Mucosa of descending colon (tissue), 3 donors: ENCODE results near the gene MAB21L4. TPM values are rescaled to one million over a fixed set of nuclear protein-coding genes. Genes with fewer than 3 reads are reported as not detected.

Experiments
- ATAC-seq: fragments of 200-7000 bp; cut with Tn5 transposase; one replicate; pipeline ENCODE4 v1.9.1; 2020; ENCODE audit warnings: mild to moderate bottlenecking, moderate library complexity
- DNase-seq, 3 donors: peaks; one replicate each; pipeline ENCODE4 v3.0.0-alpha.2; 2020
- H3K36me3 ChIP-seq: fragments of 200-600 bp; one replicate; pipeline ENCODE4 v1.8.0; 2021; ENCODE audit warnings: low read depth, mild to moderate bottlenecking
- H3K4me1 ChIP-seq: fragments of 200-600 bp; one replicate; pipeline ENCODE4 v1.8.0; 2021; ENCODE audit warnings: low read depth, mild to moderate bottlenecking
- H3K4me3 ChIP-seq: fragments of 200-600 bp; one replicate; pipeline ENCODE4 v1.8.0; 2021; ENCODE audit warnings: mild to moderate bottlenecking
- H3K9me3 ChIP-seq: fragments of 200-600 bp; one replicate; pipeline ENCODE4 v1.8.0; 2021; ENCODE audit warnings: mild to moderate bottlenecking
- CTCF ChIP-seq: fragments of 200-600 bp; IDR thresholded peaks from one replicate; pipeline ENCODE4 v1.8.0; 2022; ENCODE audit warnings: antibody characterized with exemption, mild to moderate bottlenecking
- intact Hi-C, 2 donors: fragments of 100-400 bp; cut with DNase I in 1 of 2; cut with micrococcal nuclease in 1 of 2; formaldehyde crosslinking; loops; one replicate each; pipeline versions ENCODE4 v1.11.0 to v1.11.1; 2022; cut with DNase I, micrococcal nuclease
- total RNA-seq, 3 donors: library from RNA; stranded (reverse); fragmentation: NEBNext Ultra II Directional in 2 of 3; extraction: Animal tissue kit (Norgen Biotek cat#: 25700) in 2 of 3; gene quantifications; one replicate each; pipeline versions ENCODE4 v1.2.1 to v1.2.4, GENCODE V29; 2021 to 2023
- donor health status: DM: no; HTN: no; CAD: no; lungs with moderate emphysema.
- donor health status: DM: no; HTN: no; CAD: no.
- donor health status: DM: no; HTN: yes; CAD: no.

MAB21L4 gene
- total RNA-seq, 3 donors from 2014 or later = 3.3 to 13.2 (median 8.1) TPM

DNA sequence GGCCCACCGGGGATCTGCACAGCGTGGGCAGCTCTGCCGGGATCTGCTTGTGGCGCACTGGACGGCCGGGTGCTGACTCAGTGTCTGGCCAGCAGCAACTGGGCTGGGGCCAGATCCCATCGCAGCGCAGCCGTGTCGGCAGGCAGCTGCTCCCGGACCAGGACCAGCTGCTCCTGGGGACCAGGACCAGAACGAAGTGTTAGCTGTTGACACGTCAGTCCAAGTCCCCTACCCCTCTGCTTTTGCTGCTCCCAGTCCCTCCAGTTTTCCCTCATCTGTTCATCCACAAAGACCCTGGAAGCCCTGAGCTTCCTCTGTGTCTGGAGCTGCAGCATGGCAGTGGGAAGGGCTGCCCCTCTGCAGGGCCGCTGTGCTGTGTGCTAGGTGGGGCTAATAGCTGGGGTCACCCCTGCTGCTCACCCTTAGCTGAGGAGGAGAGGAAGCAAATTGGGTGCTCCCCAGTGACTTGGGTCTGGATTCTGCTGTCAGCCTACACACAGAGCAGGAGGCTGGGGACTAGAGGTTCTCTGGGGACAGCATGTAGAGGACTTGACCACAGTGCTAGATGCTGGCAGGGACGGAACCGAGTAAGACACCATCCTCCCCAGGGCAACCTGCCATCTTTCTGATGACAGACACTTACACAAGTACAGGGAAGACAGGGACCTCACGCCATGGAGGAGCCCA lies 59.0 kb downstream of the MAB21L4 start:
- Histone ChIP-seq H3K9me3 (no peaks in the 10 kb centered on the region), H3K4me1 (peaks cover 2% of the 10 kb centered on the region), H3K36me3 (no peaks in the 10 kb centered on the region), H3K4me3 (no peak overlapping the region)
- intact Hi-C loops = no loop called here
- ATAC-seq (no peak), DNase-seq (peak in 1 of 3 donors; percentile 24)
- TF ChIP-seq CTCF = no peak

Other genes with a start within 250 kb of the MAB21L4 start
- gene AQP12B, start 213.3 kb downstream of the MAB21L4 start, total RNA-seq = 1 to 10 TPM in 2 of 3 donors, under 1 TPM in 1; 0.16 to 10.0 (median 3.9) TPM
- gene AQP12A, start 204.3 kb downstream of the MAB21L4 start, total RNA-seq = 10 to 100 TPM in 1 of 3 donors, 1 to 10 TPM in 1, not detected in 1; 9.7 to 18.9 TPM
- gene KIF1A, start 75.9 kb downstream of the MAB21L4 start, total RNA-seq = 10 to 100 TPM in 1 of 3 donors, 1 to 10 TPM in 2; 1.5 to 17.2 (median 1.9) TPM
- 1 to 10 TPM in 2 of 3 donors, under 1 TPM in 1; 0.22 to 4.1 (median 1.0) TPM for gene AGXT, start 27.3 kb downstream of the MAB21L4 start, total RNA-seq
- under 1 TPM in 2 of 3 donors, not detected in 1; 0.07 to 0.19 TPM for gene CROCC2, start 10.2 kb upstream of the MAB21L4 start, total RNA-seq
- 10 to 100 TPM in 2 of 3 donors, 1 to 10 TPM in 1; 7.0 to 16.3 (median 14.1) TPM for gene SNED1, start 102.5 kb upstream of the MAB21L4 start, total RNA-seq
- gene MTERF4, start 206.1 kb upstream of the MAB21L4 start, total RNA-seq = 10 to 100 TPM; 25.4 to 41.7 (median 32.2) TPM